ENCODE data around the gene KCNK15. TPM values are rescaled to one million over a fixed set of nuclear protein-coding genes. Genes with fewer than 3 reads are reported as not detected.

KCNK15 gene
- total RNA-seq, 1 experiment from 2014 or later, result 0.06 TPM

- peak; percentile 93 for DNase-seq (ENCODE audit: low spot score)
These were observed 9.3 kb upstream of the KCNK15 start for GRCh38 chr20:44736170-44737021.

DNA sequence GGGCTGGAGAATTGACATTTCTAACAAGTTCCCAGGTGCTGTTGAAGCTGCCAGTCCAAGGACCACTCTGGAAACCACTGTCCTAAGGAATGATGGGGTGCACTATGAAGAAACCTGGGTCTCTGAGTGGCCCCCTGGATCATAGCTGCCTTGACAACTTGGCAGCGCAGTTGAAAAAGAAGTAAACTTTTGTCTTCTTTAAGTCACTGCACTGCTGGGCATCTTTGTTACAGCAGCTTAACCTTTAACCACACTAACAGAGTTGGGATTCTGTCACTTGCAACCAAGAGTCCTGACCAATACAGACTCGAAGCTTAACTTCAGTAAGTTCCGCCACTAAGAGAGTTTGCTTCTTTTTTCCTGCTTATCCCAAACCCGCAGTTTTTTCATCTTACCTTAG lies 8.5 kb upstream of the KCNK15 start:
- DNase-seq (ENCODE audit: low spot score), result no peak

DNA sequence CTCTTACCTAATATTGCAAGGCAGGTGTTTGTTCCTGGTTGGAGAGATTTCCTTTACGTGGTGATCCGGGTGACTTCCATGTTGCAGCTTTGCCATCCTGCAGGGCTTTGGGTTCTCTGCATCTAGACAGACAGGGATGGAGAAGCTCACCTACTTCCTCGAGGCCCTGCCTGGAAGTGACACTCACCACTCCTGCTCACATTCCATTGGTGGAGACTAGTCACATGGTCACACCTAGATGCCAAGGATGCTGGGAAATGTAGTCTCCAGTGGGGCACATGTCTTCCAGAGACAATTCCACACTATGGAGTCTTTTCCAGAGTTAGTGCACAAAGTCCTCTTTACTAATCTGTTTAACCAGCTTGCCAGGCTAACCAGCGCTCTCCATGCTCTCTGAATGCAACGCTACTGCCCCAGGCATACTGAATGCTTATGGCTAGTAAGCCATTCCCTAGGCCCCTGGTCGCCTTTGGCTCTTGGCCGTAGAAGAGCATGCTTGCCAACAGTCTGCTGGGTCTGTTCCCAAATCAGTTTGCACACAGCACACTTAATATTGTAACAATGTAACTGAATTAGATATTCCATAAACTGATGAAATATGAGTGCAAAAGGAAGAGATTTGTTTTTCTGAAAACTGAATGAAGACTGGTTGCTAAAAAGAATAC lies 6.7 kb upstream of the KCNK15 start:
- DNase-seq (ENCODE audit: low spot score), result peak; percentile 87

- DNase-seq (ENCODE audit: low spot score), result no peak
These were observed 5.7 kb upstream of the KCNK15 start for GRCh38 chr20:44739942-44740341.

DNA sequence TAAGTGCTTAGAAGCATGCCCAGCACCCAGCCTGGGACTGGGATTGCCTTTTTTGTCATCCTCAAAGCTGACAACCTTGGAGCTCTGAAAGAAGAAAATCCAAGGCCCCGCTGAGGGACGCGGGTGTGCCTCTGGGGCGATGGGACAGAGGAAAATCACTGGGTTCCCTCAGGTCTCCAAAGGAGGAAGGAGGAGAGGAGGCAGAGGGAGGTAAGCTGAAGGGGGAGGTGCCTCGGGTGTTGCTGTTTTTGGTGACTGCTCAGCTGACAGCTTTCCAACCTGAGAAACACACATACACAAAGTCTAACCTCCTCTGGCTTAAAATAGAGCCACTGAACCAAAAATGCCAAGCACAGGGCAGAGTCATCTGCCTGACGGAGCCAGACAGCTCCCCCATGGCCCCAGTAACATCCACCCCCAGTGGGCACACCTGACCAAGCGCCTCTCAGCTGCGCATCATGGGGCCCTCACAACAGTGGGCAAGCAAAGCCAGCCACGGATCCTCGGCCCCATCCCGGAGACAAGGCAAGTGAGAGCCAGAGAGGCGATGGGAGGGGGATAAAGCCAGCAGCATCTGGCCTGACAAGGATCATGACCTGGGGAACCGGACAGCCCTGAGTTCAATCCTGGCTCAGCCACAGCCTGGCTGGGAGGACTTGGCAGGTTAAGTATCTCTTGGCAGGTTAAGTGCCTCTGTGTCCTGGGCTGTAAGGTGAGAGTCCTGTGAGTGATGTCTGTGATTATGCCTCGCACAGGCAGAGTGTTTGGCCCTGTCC lies 3.2 kb upstream of the KCNK15 start:
- no peak for DNase-seq (ENCODE audit: low spot score)

GRCh38 chr20:44743080-44743701 lies 2.5 kb upstream of the KCNK15 start:
- no peak for DNase-seq (ENCODE audit: low spot score)

DNA sequence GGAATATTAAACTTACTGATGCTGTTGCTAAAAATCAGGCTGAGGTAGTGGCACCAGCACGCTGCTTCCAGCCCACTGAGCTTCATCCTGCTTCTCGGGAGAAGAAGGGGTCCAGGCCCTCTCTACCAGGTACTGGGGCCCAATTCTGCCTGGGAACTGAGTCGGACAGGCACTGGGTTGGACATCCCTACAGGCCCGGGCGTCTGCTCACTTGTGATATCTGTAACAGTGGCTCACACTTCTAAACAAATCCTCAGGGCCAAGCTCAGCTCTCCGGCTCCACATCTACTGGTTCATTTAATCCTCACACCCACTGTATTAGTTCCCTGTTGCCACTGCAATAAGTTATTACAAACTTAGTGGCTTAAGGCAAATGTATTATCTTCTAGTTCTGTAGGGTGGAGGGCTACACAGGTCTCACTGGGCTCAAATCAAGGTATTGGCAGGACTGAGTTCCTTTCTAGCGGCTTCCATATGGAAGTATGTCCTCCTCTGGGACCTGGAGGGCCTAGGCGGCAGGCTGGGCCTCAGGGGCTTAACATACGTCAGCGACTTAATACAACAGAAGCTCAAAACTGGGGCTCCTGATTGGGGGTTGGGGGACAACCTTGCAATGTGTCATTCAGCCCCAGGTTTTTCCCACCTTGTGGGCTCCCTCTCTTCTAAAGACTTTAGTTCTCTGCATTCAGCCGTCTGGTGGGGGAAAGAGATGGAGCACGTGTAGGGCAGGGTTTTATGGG lies 1.6 kb upstream of the KCNK15 start:
- DNase-seq (ENCODE audit: low spot score), result no peak

GRCh38 chr20:44745122-44745597 lies 505 bp upstream of the KCNK15 start:
- DNase-seq (ENCODE audit: low spot score), result no peak

- DNase-seq (ENCODE audit: low spot score), result peak; percentile 19
These were observed 901 bp downstream of the KCNK15 start for GRCh38 chr20:44746367-44747165.

DNA sequence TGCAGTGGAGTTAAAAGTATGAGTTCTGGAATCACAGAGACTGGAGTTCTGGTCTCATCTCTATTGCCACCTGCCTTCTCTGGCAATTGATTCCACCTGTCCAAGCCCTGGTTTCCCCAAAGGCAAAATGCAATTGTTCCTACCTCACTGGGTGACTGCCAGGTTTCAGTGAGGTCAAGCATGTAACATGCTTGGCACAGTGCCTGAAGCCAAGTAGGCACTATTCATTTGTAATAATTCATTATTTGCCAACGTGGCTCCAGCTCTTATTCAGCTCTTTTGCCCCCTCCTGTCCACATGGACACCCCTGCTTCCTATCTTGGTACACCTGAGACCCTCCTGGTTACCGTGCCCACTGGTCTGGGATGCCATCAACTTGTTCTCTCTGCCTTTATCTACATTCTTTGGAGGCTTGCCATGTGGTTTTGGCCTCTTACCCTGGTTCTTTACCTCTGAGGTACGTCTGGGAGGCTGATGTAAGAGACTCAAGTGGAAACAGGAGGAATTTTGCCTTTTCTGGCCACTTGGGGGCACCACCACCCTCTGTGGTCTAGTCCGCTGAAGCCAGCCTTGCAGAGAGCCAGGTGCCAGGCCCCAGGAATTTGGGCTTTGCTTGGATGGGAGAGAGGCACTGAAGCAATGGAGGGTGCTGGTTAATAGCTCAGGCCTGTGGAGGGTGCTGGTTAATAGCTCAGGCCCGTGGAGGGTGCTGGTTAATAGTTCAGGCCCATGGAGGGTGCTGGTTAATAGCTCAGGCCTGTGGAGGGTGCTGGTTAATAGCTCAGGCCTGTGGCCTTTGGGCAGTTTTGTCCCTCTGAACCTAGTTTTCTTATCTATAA lies 1.7 kb downstream of the KCNK15 start:
- DNase-seq (ENCODE audit: low spot score), result peak; percentile 83

DNA sequence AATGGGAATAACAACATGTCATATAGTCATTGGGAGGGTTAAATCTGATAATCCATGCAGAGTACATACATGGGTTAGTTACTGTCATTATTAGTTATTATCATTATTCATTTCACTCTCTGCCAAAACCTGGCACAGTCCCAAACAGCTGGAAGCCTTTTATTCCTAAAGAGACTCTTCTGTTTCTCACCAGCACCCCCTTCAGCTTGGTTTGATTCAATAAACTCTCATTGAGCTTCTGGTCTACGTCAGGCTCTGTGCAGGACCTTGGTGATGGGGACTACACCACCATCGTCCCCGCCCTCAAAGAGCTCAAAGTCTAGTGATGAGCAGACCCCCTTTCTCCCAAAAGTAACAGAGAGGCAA lies 2.3 kb downstream of the KCNK15 start:
- no peak for DNase-seq (ENCODE audit: low spot score)

- DNase-seq (ENCODE audit: low spot score), result no peak
These were observed 4.6 kb downstream of the KCNK15 start for GRCh38 chr20:44750081-44750805.

DNA sequence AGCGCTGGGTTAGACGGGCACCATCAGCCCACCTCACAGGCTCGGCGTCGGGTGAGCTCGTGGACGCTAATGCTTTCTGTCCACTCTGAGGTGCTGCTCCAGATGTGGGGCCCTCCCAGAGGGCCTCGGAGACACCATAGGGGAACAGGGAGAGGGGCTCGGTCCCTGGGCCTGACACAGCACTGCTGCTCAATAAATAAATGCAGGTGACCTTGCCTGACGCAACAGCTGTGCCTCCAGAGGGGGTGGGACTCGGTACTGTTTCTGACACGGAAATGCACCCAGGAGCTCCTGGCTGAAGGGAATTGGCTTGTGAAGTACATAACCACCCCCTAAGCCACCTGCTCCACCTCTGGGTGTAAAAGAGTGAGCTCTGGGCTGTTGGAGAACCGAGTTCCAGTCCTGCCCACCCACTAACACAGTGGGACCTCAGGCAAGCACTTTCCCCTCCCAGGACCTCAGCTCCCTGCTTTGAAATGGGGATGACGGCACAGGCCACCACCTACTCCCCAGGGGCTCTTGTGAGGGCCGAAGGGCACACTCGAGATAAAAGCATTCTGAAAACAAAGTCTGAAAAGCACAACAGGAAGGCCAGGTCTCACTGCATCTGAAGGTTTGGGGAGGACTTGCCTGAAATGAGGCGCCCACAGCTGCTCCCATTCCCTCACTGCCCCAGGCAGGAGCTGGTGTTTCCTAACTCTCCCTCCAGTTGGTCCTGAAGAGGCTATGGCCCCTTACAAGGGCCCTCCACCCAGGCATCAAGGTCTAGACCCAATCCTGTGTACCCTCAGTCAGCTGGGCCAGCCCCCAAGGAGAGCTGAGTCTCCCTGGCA lies 6.7 kb downstream of the KCNK15 start:
- DNase-seq (ENCODE audit: low spot score), result no peak

- no peak for DNase-seq (ENCODE audit: low spot score)
These were observed 8.9 kb downstream of the KCNK15 start for GRCh38 chr20:44754554-44754953.

GRCh38 chr20:44756011-44756688 lies 10.5 kb downstream of the KCNK15 start:
- DNase-seq (ENCODE audit: low spot score), result no peak

DNA sequence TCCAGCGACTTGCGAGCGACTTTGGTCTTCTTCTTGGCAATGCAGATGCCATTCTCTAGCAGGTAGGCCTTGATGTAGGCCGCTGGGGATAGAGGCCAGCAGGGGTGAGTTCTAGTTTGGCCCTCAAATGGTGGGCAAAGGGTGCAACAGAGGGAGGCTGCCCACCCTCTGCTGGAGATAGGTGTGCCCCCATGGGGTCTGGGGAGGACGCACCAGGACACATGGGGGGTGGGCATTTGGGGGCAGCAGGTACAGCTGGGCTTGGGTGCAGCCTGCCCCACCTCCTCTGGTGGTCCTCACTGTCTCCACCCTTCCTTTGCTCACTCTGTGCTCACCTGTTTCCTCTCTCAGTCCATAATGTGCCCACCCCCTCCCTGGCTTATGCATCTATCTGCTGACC lies 11.3 kb downstream of the KCNK15 start:
- DNase-seq (ENCODE audit: low spot score), result no peak

All from H4 (cell line).